Measurements from ENCODE around the gene CHRNB1.

DNA sequence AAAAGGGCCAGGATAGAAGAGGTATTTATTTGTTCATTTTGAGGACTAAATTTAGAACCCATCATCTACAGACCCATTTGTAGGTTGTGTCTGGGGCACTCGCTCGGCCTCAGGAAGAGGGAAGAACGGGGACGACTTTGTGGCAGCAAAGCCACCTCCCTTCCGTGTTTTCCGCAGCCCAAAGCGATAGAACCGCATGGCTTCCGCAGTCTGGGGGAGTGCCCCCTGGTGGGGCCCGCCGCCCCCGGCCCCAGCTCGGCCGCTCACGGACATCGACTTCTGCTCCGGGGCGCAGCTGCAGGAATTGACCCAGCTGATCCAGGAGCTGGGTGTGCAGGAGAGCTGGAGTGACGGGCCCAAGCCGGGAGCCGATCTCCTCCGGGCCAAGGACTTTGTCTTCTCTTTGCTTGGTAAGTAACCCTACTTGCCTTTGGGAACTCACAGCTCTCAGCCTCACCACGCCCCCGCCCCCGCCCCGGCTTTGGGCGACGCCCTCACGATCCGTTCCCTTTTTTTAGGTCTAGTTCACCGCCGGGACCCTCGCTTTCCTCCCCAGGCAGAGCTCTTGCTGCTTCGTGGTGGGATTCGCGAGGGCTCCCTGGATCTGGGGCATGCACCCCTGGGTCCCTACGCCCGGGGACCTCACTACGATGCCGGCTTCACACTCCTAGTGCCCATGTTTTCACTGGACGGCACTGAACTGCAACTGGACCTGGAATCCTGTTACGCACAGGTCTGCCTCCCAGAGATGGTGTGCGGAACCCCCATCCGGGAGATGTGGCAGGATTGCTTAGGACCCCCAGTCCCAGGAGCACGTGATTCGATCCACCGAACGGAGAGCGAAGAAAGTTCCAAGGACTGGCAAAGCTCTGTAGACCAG is 8.9 kb upstream of the CHRNB1 start:
- TF ChIP-seq CTCF (IDR thresholded peaks at IDR 0.05; ENCODE audit: control extremely low read depth in 1 of 3, insufficient read depth in 1 of 3, low read depth in 1 of 3, low read length in 3 of 3) (peak; percentile 4 to 20 (median 13); a peak in 2 of 4 replicates), EZH2 (IDR thresholded peaks at IDR 0.05; ENCODE audit: low read depth, low read length, severe bottlenecking) (no peak), ATF3 (IDR thresholded peaks at IDR 0.05; ENCODE audit: insufficient read depth, low read depth, low read length) (no peak), POLR2A (IDR thresholded peaks at IDR 0.05; ENCODE audit: control extremely low read depth in 1 of 2, low read depth in 2 of 2, low read length in 2 of 2) (peak in 1 of 2 experiments; percentile 66; a peak in 1 of 3 replicates)
